Ovary (tissue), 3 donors: ENCODE data around the gene IBA57.

ENCODE experiments used
- EP300 ChIP-seq: sonication (generic); formaldehyde crosslinking; IDR thresholded peaks from one replicate; pipeline ENCODE4 v1.6.1; 2017; ENCODE audit warnings: antibody characterized with exemption
- POLR2A ChIP-seq: fragments of 450-650 bp; IDR thresholded peaks from one replicate; pipeline ENCODE4 v1.6.1; 2017; ENCODE audit warnings: antibody characterized with exemption, mild to moderate bottlenecking, moderate library complexity
- TF ChIP-seq, protein P1 (sequence below), 3 donors: fragments of 450-650 bp in 2 of 3; fragments of 200-600 bp in 1 of 3; IDR thresholded peaks; one replicate each; pipeline versions ENCODE4 v1.5.1 to v1.8.0; 2016 to 2022; ENCODE audit warnings: antibody characterized with exemption in 3 of 3, mild to moderate bottlenecking in 1 of 3
- donor health status: DM: no; HTN: no; CAD: no.

DNA sequence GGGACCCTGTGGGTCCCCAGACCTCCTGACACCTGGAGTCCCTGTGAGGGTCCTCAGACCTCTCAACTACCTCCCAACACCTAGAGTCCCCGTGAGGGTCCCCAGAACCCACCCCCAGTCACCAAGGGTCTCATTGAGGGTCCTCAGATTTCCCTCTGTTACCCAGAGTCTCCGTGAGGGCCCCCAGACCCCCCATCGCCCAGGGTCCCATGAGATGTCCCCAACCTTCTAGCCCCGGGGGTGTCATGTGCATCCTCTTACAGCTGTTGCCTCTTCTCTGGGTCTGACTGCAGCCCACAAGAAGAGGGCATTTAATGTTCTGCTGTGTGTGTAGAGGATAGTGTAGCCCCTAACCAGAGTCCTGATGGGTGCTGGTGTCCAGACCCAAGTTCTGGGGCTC is 17.8 kb upstream of the IBA57 start:
- TF ChIP-seq, protein P1, sequence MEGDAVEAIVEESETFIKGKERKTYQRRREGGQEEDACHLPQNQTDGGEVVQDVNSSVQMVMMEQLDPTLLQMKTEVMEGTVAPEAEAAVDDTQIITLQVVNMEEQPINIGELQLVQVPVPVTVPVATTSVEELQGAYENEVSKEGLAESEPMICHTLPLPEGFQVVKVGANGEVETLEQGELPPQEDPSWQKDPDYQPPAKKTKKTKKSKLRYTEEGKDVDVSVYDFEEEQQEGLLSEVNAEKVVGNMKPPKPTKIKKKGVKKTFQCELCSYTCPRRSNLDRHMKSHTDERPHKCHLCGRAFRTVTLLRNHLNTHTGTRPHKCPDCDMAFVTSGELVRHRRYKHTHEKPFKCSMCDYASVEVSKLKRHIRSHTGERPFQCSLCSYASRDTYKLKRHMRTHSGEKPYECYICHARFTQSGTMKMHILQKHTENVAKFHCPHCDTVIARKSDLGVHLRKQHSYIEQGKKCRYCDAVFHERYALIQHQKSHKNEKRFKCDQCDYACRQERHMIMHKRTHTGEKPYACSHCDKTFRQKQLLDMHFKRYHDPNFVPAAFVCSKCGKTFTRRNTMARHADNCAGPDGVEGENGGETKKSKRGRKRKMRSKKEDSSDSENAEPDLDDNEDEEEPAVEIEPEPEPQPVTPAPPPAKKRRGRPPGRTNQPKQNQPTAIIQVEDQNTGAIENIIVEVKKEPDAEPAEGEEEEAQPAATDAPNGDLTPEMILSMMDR (IDR thresholded peaks at IDR 0.05), result no peak
- TF ChIP-seq EP300 (no peak), POLR2A (no peak)
